AG20443 (cell line): Measurements from ENCODE around the gene TRIM52.
A peak's percentile ranks its signal among the peaks of the same experiment; 100 is the strongest.
"Not testable (repeated sequence)": the region's sequence is repeated elsewhere in the genome, so short reads cannot be mapped to it uniquely, and the experiment has no call there.

Experiments
- DNase-seq: peaks from one replicate; pipeline ENCODE4 v3.0.0; 2012; ENCODE audit warnings: low spot score, mixed read lengths

Gene TRIM52

GRCh38 chr5:181212934-181213333, 48.0 kb downstream of the TRIM52 start:
- no peak for DNase-seq

- no peak for DNase-seq
These were observed 48.9 kb downstream of the TRIM52 start for GRCh38 chr5:181212080-181212479.

GRCh38 chr5:181211208-181211607, 49.7 kb downstream of the TRIM52 start:
- DNase-seq: no peak

GRCh38 chr5:181210698-181211097, 50.2 kb downstream of the TRIM52 start:
- not testable (repeated sequence) for DNase-seq

GRCh38 chr5:181210148-181210547, 50.8 kb downstream of the TRIM52 start:
- DNase-seq: not testable (repeated sequence)

- not testable (repeated sequence) for DNase-seq
These were observed 51.9 kb downstream of the TRIM52 start for GRCh38 chr5:181209006-181209405.

- no peak for DNase-seq
These were observed 53.0 kb downstream of the TRIM52 start for GRCh38 chr5:181207960-181208253.

GRCh38 chr5:181207214-181207959, 53.6 kb downstream of the TRIM52 start:
- peak; percentile 69 for DNase-seq

GRCh38 chr5:181205761-181206649, 54.9 kb downstream of the TRIM52 start:
- DNase-seq: no peak
